Measurements from ENCODE around the gene KCNK10. TPM values are rescaled to one million over a fixed set of nuclear protein-coding genes. Genes with fewer than 3 reads are reported as not detected.
A peak's percentile ranks its signal among the peaks of the same experiment; 100 is the strongest.

KCNK10 gene
- total RNA-seq, 1 experiment from 2014 or later: 0.96 TPM

DNA sequence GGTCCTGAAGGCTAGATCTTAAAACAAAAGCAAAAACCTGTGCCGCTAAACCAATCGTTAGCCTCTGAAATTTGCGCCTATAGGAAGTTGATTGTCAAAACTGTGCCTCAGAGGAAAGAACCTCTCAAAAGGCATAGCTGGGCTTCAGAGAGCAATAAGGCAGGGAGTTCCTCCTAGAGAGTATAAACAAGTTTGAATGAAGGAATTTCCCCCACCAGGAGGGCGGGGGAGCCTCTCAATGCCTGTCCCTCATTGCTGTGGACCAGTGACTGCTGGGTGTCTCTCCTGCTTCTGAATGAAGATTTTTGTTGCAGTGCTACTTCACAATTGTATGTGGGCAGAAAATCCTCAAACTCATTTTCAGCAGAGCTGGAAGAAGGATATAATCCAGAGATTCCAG is 88.6 kb downstream of the KCNK10 start:
- CTCF ChIA-PET: interaction anchor here (0.5 to 2.6 kb wide), 16 partner anchors 9 to 289 kb away, joined by 3 to 69 read pairs (median 4); no protein-coding TSS in a partner anchor

DNA sequence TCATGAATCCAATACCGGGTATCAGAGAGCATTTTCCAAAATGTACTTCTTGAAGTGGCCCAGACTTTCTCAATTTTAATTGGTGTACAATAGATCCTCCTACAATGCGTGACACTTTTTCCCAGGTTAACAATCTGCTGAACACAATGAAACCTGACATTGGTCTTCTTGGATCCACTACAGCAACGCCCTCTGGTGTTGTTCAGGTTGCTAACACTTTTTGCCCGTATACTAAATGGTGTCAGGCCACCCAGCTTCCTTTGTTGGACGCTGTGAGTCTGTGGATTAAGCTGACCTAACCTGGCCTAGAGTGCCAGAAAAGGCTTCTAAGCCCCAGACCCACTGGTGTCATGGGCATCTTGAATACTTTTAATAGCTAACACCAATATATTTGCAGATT is 89.2 kb downstream of the KCNK10 start:
- peak; percentile 53 for DNase-seq (ENCODE audit: low spot score)
- H3K4me3 Mint-ChIP-seq: no peak overlapping the region
- ATAC-seq: peak; percentile 96
- no peak overlapping the region for H3K27ac Mint-ChIP-seq
- POLR2A ChIA-PET: no interaction called here
- TF ChIP-seq, protein P1, sequence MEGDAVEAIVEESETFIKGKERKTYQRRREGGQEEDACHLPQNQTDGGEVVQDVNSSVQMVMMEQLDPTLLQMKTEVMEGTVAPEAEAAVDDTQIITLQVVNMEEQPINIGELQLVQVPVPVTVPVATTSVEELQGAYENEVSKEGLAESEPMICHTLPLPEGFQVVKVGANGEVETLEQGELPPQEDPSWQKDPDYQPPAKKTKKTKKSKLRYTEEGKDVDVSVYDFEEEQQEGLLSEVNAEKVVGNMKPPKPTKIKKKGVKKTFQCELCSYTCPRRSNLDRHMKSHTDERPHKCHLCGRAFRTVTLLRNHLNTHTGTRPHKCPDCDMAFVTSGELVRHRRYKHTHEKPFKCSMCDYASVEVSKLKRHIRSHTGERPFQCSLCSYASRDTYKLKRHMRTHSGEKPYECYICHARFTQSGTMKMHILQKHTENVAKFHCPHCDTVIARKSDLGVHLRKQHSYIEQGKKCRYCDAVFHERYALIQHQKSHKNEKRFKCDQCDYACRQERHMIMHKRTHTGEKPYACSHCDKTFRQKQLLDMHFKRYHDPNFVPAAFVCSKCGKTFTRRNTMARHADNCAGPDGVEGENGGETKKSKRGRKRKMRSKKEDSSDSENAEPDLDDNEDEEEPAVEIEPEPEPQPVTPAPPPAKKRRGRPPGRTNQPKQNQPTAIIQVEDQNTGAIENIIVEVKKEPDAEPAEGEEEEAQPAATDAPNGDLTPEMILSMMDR (IDR thresholded peaks at IDR 0.05): peak; percentile 43; the same call in 1 of the 2 replicates
- TF ChIP-seq NR3C1 (CRISPR knock-in tag; conservative IDR thresholded peaks at IDR 0.05; ENCODE audit: low read depth): no peak
- H3K36me3 Mint-ChIP-seq: no peaks in the 10 kb centered on the region
- H3K9me3 Mint-ChIP-seq: peaks cover 13% of the 10 kb centered on the region
- CTCF ChIA-PET: interaction anchor here (0.5 to 2.6 kb wide), 16 partner anchors 8 to 289 kb away, joined by 3 to 69 read pairs (median 4); no protein-coding TSS in a partner anchor
- H3K27me3 Mint-ChIP-seq (ENCODE audit: low read depth): no peaks in the 10 kb centered on the region; the same call in 1 of the 2 replicates
- H3K4me1 Mint-ChIP-seq: peaks cover 7% of the 10 kb centered on the region

More for the DNA sequence above, 88.6 kb downstream of the KCNK10 start:
- TF ChIP-seq, protein P2, sequence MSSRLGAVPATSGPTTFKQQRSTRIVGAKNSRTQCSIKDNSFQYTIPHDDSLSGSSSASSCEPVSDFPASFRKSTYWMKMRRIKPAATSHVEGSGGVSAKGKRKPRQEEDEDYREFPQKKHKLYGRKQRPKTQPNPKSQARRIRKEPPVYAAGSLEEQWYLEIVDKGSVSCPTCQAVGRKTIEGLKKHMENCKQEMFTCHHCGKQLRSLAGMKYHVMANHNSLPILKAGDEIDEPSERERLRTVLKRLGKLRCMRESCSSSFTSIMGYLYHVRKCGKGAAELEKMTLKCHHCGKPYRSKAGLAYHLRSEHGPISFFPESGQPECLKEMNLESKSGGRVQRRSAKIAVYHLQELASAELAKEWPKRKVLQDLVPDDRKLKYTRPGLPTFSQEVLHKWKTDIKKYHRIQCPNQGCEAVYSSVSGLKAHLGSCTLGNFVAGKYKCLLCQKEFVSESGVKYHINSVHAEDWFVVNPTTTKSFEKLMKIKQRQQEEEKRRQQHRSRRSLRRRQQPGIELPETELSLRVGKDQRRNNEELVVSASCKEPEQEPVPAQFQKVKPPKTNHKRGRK (CRISPR knock-in tag; IDR thresholded peaks at IDR 0.05; ENCODE audit: borderline replicate concordance): no peak
- TF ChIP-seq ZNF416 (CRISPR knock-in tag; IDR thresholded peaks at IDR 0.05) (no peak), ZNF219 (CRISPR knock-in tag; IDR thresholded peaks at IDR 0.05; ENCODE audit: borderline replicate concordance) (no peak), CREM (CRISPR knock-in tag; IDR thresholded peaks at IDR 0.05) (no peak), KAT7 (CRISPR knock-in tag; IDR thresholded peaks at IDR 0.05; ENCODE audit: borderline replicate concordance) (no peak), ZNF396 (CRISPR knock-in tag; IDR thresholded peaks at IDR 0.05; ENCODE audit: borderline replicate concordance) (no peak), ESRRA (CRISPR knock-in tag; IDR thresholded peaks at IDR 0.05; ENCODE audit: borderline replicate concordance) (no peak), CREB1 (CRISPR knock-in tag; IDR thresholded peaks at IDR 0.05) (no peak), NR3C1 (CRISPR knock-in tag; conservative IDR thresholded peaks at IDR 0.05; ENCODE audit: low read depth) (no peak), ZBTB21 (CRISPR knock-in tag; IDR thresholded peaks at IDR 0.05; ENCODE audit: borderline replicate concordance) (no peak), JAZF1 (CRISPR knock-in tag; IDR thresholded peaks at IDR 0.05) (no peak), GTF2I (CRISPR knock-in tag; conservative IDR thresholded peaks at IDR 0.05) (no peak), GABPB1 (CRISPR knock-in tag; IDR thresholded peaks at IDR 0.05) (no peak)
- TF ChIP-seq, protein P3, sequence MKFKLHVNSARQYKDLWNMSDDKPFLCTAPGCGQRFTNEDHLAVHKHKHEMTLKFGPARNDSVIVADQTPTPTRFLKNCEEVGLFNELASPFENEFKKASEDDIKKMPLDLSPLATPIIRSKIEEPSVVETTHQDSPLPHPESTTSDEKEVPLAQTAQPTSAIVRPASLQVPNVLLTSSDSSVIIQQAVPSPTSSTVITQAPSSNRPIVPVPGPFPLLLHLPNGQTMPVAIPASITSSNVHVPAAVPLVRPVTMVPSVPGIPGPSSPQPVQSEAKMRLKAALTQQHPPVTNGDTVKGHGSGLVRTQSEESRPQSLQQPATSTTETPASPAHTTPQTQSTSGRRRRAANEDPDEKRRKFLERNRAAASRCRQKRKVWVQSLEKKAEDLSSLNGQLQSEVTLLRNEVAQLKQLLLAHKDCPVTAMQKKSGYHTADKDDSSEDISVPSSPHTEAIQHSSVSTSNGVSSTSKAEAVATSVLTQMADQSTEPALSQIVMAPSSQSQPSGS (CRISPR knock-in tag; IDR thresholded peaks at IDR 0.05; ENCODE audit: borderline replicate concordance, low read depth): no peak
- TF ChIP-seq, protein P4, sequence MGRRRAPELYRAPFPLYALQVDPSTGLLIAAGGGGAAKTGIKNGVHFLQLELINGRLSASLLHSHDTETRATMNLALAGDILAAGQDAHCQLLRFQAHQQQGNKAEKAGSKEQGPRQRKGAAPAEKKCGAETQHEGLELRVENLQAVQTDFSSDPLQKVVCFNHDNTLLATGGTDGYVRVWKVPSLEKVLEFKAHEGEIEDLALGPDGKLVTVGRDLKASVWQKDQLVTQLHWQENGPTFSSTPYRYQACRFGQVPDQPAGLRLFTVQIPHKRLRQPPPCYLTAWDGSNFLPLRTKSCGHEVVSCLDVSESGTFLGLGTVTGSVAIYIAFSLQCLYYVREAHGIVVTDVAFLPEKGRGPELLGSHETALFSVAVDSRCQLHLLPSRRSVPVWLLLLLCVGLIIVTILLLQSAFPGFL (CRISPR knock-in tag; IDR thresholded peaks at IDR 0.05; ENCODE audit: borderline replicate concordance): no peak
- TF ChIP-seq, protein P5, sequence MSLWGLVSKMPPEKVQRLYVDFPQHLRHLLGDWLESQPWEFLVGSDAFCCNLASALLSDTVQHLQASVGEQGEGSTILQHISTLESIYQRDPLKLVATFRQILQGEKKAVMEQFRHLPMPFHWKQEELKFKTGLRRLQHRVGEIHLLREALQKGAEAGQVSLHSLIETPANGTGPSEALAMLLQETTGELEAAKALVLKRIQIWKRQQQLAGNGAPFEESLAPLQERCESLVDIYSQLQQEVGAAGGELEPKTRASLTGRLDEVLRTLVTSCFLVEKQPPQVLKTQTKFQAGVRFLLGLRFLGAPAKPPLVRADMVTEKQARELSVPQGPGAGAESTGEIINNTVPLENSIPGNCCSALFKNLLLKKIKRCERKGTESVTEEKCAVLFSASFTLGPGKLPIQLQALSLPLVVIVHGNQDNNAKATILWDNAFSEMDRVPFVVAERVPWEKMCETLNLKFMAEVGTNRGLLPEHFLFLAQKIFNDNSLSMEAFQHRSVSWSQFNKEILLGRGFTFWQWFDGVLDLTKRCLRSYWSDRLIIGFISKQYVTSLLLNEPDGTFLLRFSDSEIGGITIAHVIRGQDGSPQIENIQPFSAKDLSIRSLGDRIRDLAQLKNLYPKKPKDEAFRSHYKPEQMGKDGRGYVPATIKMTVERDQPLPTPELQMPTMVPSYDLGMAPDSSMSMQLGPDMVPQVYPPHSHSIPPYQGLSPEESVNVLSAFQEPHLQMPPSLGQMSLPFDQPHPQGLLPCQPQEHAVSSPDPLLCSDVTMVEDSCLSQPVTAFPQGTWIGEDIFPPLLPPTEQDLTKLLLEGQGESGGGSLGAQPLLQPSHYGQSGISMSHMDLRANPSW (CRISPR knock-in tag; conservative IDR thresholded peaks at IDR 0.05; ENCODE audit: low read depth): no peak
- TF ChIP-seq, protein P6, sequence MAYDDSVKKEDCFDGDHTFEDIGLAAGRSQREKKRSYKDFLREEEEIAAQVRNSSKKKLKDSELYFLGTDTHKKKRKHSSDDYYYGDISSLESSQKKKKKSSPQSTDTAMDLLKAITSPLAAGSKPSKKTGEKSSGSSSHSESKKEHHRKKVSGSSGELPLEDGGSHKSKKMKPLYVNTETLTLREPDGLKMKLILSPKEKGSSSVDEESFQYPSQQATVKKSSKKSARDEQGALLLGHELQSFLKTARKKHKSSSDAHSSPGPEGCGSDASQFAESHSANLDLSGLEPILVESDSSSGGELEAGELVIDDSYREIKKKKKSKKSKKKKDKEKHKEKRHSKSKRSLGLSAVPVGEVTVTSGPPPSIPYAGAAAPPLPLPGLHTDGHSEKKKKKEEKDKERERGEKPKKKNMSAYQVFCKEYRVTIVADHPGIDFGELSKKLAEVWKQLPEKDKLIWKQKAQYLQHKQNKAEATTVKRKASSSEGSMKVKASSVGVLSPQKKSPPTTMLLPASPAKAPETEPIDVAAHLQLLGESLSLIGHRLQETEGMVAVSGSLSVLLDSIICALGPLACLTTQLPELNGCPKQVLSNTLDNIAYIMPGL (CRISPR knock-in tag; IDR thresholded peaks at IDR 0.05): no peak
- Mint-ChIP-seq H3K4me1 (peaks cover 7% of the 10 kb centered on the region), H3K9me3 (peaks cover 13% of the 10 kb centered on the region), H3K27ac (no peak overlapping the region), H3K36me3 (no peaks in the 10 kb centered on the region), H3K27me3 (ENCODE audit: low read depth) (no peaks in the 10 kb centered on the region; the same call in 1 of the 2 replicates), H3K4me3 (no peak overlapping the region)
- ATAC-seq: peak; percentile 71
- POLR2A ChIA-PET: no interaction called here
- no peak for DNase-seq (ENCODE audit: low spot score)
